AG20443 (cell line): Measurements from ENCODE around the gene GTF3C5.
A peak's percentile ranks its signal among the peaks of the same experiment; 100 is the strongest.
"Not testable (repeated sequence)": the region's sequence is repeated elsewhere in the genome, so short reads cannot be mapped to it uniquely, and the experiment has no call there.

Source experiments
- DNase-seq: peaks from one replicate; pipeline ENCODE4 v3.0.0; 2012; ENCODE audit warnings: low spot score, mixed read lengths

GTF3C5 gene

GRCh38 chr9:133031130-133031422 lies 279 bp downstream of the GTF3C5 start:
- DNase-seq: no peak

GRCh38 chr9:133031496-133031911 lies 707 bp downstream of the GTF3C5 start:
- DNase-seq: no peak

GRCh38 chr9:133032171-133032570 lies 1.4 kb downstream of the GTF3C5 start:
- no peak for DNase-seq

GRCh38 chr9:133035669-133036068 lies 4.9 kb downstream of the GTF3C5 start:
- DNase-seq: no peak

GRCh38 chr9:133037775-133038515 lies 7.1 kb downstream of the GTF3C5 start:
- DNase-seq: no peak

GRCh38 chr9:133040892-133041479 lies 10.2 kb downstream of the GTF3C5 start:
- DNase-seq: not testable (repeated sequence)

GRCh38 chr9:133041958-133042357 lies 11.2 kb downstream of the GTF3C5 start:
- DNase-seq: no peak

- DNase-seq: no peak
Observed at GRCh38 chr9:133042676-133043075, 11.9 kb downstream of the GTF3C5 start.

GRCh38 chr9:133043449-133044035 lies 12.7 kb downstream of the GTF3C5 start:
- DNase-seq: no peak

- no peak for DNase-seq
Observed at GRCh38 chr9:133044125-133044524, 13.3 kb downstream of the GTF3C5 start.

- DNase-seq: no peak
Observed at GRCh38 chr9:133044661-133045060, 13.9 kb downstream of the GTF3C5 start.

GRCh38 chr9:133045132-133045531 lies 14.3 kb downstream of the GTF3C5 start:
- DNase-seq: no peak

GRCh38 chr9:133046196-133046899 lies 15.6 kb downstream of the GTF3C5 start:
- DNase-seq: no peak

GRCh38 chr9:133046900-133047295 lies 16.1 kb downstream of the GTF3C5 start:
- no peak for DNase-seq

GRCh38 chr9:133048595-133048994 lies 17.8 kb downstream of the GTF3C5 start:
- DNase-seq: peak; percentile 74

- DNase-seq: no peak
Observed at GRCh38 chr9:133049043-133049442, 18.2 kb downstream of the GTF3C5 start.

- no peak for DNase-seq
Observed at GRCh38 chr9:133050142-133050541, 19.3 kb downstream of the GTF3C5 start.

- DNase-seq: no peak
Observed at GRCh38 chr9:133050781-133051180, 20.0 kb downstream of the GTF3C5 start.

GRCh38 chr9:133051281-133051900 lies 20.6 kb downstream of the GTF3C5 start:
- DNase-seq: no peak

- DNase-seq: no peak
Observed at GRCh38 chr9:133051966-133052539, 21.3 kb downstream of the GTF3C5 start.

- no peak for DNase-seq
Observed at GRCh38 chr9:133054194-133054890, 23.5 kb downstream of the GTF3C5 start.

- peak; percentile 98 for DNase-seq
Observed at GRCh38 chr9:133054966-133055365, 24.2 kb downstream of the GTF3C5 start.
